ENCODE results near the gene PRKCG. TPM values are rescaled to one million over a fixed set of nuclear protein-coding genes. Genes with fewer than 3 reads are reported as not detected.

Gene PRKCG
- total and polyA plus RNA-seq, 2 of the 8 experiments (the other 6 are each of a cell fraction or from before 2014, with no cell fraction given): 6.1 to 10.6 TPM

DNA sequence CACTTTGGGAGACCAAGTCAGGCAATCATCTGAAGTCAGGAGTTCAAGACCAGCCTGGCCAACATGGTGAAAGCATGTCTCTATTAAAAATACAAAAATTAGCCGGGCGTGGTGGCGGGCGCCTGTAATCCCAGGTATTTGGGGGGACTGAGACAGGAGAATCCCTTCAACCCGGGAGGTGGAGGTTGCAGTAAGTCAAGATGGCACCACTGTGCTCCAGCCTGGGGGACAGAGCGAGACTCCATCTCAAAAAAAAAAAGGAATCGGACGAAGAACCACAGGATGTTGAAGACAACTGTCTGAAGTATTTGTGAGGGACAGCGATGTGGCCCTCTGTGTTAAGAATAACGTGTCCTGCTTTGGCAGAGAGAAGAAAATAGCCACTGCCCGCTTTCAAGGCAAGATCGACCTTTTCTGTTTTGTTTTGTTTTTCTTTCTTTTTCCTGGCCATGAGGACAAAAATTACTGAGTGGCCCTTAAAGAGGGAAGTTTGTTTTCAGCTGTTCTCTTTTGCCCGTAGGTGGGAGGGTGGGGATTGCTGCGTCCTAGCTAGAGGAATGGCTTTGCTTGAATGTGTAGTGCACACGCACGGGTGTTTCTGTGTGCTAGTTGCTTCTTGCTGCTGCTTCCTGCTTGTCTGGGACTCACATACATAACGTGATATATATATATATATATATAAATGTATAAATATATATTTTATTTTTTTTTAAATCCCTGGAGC is 6.2 kb upstream of the PRKCG start:
- Histone ChIP-seq H2BK120ac (replicated peaks; ENCODE audit: low read depth, low read length) (no peak overlapping the region), H2BK20ac (ENCODE audit: low read length) (no peak overlapping the region), H3K4ac (replicated peaks; ENCODE audit: insufficient read length, low read depth, low read length) (no peak overlapping the region), H3K79me2 (ENCODE audit: control insufficient read depth in 1 of 2, insufficient read depth in 2 of 2, low read length in 2 of 2) (peaks cover 0 to 8% of the 10 kb centered on the region in 2 experiments; a peak in 1 of 4 replicates), H3K4me3 (ENCODE audit: extremely low read depth in 1 of 4, insufficient read depth in 2 of 4, low read depth in 3 of 4, low read length in 4 of 4) (no peak overlapping the region), H3K9ac (replicated peaks in 1 of 4; ENCODE audit: extremely low read depth in 1 of 4, low read depth in 3 of 4, low read length in 3 of 4) (no peak overlapping the region), H4K8ac (ENCODE audit: extremely low read depth, insufficient read depth, low read length) (no peak overlapping the region), H3K56ac (replicated peaks; ENCODE audit: insufficient read length, low read depth, low read length) (no peak overlapping the region), H2BK12ac (ENCODE audit: low read depth, low read length) (no peak overlapping the region), H3K79me1 (ENCODE audit: low read depth, low read length) (peaks cover 6% of the 10 kb centered on the region; the same call in 1 of the 2 replicates), H2AFZ (ENCODE audit: low read length) (no peak overlapping the region), H2BK5ac (ENCODE audit: low read depth, low read length) (no peak overlapping the region), H3K27me3 (replicated peaks in 1 of 4; ENCODE audit: control insufficient read depth in 3 of 4, extremely low read depth in 1 of 4, insufficient read depth in 3 of 4, low read length in 3 of 4) (peaks cover 0 to 3% (median 0%) of the 10 kb centered on the region in 4 experiments; a peak in 2 of 7 replicates), H3K23ac (ENCODE audit: insufficient read length) (no peak overlapping the region), H4K20me1 (replicated peaks in 1 of 2; ENCODE audit: control insufficient read depth in 1 of 2, insufficient read depth in 2 of 2, low read length in 2 of 2) (peaks cover 1 to 9% of the 10 kb centered on the region in 2 experiments), H3K23me2 (ENCODE audit: low read depth, low read length) (peaks cover 8% of the 10 kb centered on the region), H3K27ac (ENCODE audit: low read depth, low read length) (no peak overlapping the region), H4K91ac (replicated peaks; ENCODE audit: insufficient read length, low read length) (no peak overlapping the region), H3K9me3 (ENCODE audit: insufficient read depth in 2 of 2, low read depth in 1 of 2, low read length in 1 of 2) (no peaks in the 10 kb centered on the region), H3K18ac (ENCODE audit: extremely low read depth, low read length) (no peak overlapping the region), H2BK15ac (ENCODE audit: low read length) (no peak overlapping the region), H3K4me1 (replicated peaks in 1 of 4; ENCODE audit: control insufficient read depth in 3 of 4, insufficient read depth in 4 of 4, low read length in 3 of 4) (peaks cover 0 to 6% (median 4%) of the 10 kb centered on the region in 4 experiments; a peak in 6 of 7 replicates), H3K36me3 (ENCODE audit: control insufficient read depth in 2 of 4, insufficient read depth in 4 of 4, low read length in 3 of 4) (peaks cover 7 to 30% (median 16%) of the 10 kb centered on the region in 4 experiments; a peak in 6 of 8 replicates), H3K14ac (ENCODE audit: insufficient read length) (no peak overlapping the region), H3K4me2 (ENCODE audit: insufficient read depth in 1 of 2, low read depth in 2 of 2, low read length in 2 of 2) (no peak overlapping the region), H4K5ac (ENCODE audit: insufficient read length, low read depth, low read length) (no peak overlapping the region), H2AK5ac (ENCODE audit: low read depth, low read length) (no peak overlapping the region)
- no peak for DNase-seq (ENCODE audit: low read depth in 1 of 2, low spot score in 2 of 2)
- 93% methylated on average over 17 of the region's 17 CpGs; no CpG with 5 or more reads in 1 of the 2 experiments for WGBS, 2 experiments (ENCODE audit: extremely low coverage in 1 of 2, insufficient coverage in 1 of 2, insufficient read length in 1 of 2, insufficient replicate concordance in 2 of 2, low coverage in 1 of 2, low lambda C conversion rate in 2 of 2, missing lambda C conversion rate in 1 of 2)
- FAIRE-seq: no peak
- TF ChIP-seq JUND (IDR thresholded peaks at IDR 0.05; ENCODE audit: low read length): no peak
- peak; percentile 56; the same call in 1 of the 2 replicates for TF ChIP-seq POLR2AphosphoS5 (IDR thresholded peaks at IDR 0.05; ENCODE audit: low read depth, low read length)
- peak; percentile 27 to 53; a peak in 1 of 3 replicates for TF ChIP-seq POLR2A (IDR thresholded peaks at IDR 0.05; ENCODE audit: control extremely low read depth in 1 of 2, low read depth in 2 of 2, low read length in 2 of 2)
- POLR2A ChIA-PET (ENCODE audit: partially characterized antibody): interaction anchor here (0.9 to 4.5 kb wide), 7 partner anchors 9 to 107 kb away, joined by 3 to 96 read pairs (median 4); partner anchors contain the start of gene MYADM
- CTCF ChIA-PET (ENCODE audit: partially characterized antibody): interaction anchor here (1.0 to 2.1 kb wide), 6 partner anchors 19 to 148 kb away, joined by 3 to 8 read pairs (median 6); no protein-coding TSS in a partner anchor
